Left ventricle myocardium inferior (tissue), 1 donor: ENCODE results near the gene SLIT3. TPM values are rescaled to one million over a fixed set of nuclear protein-coding genes. Genes with fewer than 3 reads are reported as not detected.

Experiments
- DNase-seq: peaks from one replicate; pipeline ENCODE4 v3.0.0-alpha.2; 2020
- H3K27ac ChIP-seq: fragments of 200-600 bp; replicated peaks from 2 replicates; pipeline ENCODE4 v1.8.0; 2021
- H3K27me3 ChIP-seq: fragments of 200-600 bp; 2 replicates; pipeline ENCODE4 v1.8.0; 2021; ENCODE audit warnings: low read depth
- H3K36me3 ChIP-seq: fragments of 200-600 bp; 2 replicates; pipeline ENCODE4 v1.8.0; 2021
- H3K4me1 ChIP-seq: fragments of 200-600 bp; 2 replicates; pipeline ENCODE4 v1.8.0; 2021
- H3K4me3 ChIP-seq: fragments of 200-600 bp; 2 replicates; pipeline ENCODE4 v1.8.0; 2021; ENCODE audit warnings: mild to moderate bottlenecking, moderate library complexity
- H3K9me3 ChIP-seq: fragments of 200-600 bp; replicated peaks from 2 replicates; pipeline ENCODE4 v1.8.0; 2021
- CTCF ChIP-seq: fragments of 200-600 bp; IDR thresholded peaks from 2 replicates; pipeline ENCODE4 v1.8.0; 2021; ENCODE audit warnings: antibody characterized with exemption, mild to moderate bottlenecking, borderline replicate concordance
- intact Hi-C: fragments of 100-400 bp; cut with micrococcal nuclease; formaldehyde crosslinking; loops from one replicate; pipeline ENCODE4 v1.11.0; 2022
- total RNA-seq: library from RNA; stranded (reverse); fragmentation: NEBNext Ultra II Directional; extraction: Animal tissue kit (Norgen Biotek cat#: 25700); gene quantifications from one replicate; pipeline ENCODE4 v1.2.1, GENCODE V29; 2021
- donor health status: DM: no; HTN: yes; CAD: no; lungs with severe emphysema.

Gene SLIT3
- total RNA-seq, 1 donor from 2014 or later, result 22.7 TPM

DNA sequence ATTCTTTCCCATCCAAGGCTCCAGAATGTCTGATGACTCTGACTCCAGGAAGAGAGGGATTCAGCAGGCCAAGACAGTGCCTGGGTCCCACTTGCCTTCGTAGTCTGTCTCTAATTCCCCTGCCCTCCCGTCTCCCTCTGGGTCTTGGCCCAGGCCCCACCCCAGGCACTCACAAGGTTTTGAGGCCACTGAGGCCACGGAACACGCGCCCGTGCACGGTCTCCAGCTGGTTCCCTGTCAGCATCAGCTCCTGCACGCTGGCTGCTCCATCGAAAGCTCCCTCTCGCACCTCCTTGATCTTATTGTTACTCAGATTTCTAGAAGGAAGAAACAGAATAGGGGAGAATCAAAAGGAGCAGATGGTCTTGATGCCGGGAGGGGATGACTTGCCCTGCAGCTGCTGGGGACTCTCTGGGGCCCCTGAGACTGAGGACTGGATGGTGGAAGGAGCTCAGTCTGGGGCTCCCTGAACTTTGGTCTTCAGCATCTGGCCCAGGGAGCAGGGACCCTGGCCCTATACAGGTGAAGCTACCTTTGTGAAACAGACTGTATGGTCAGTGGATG is 547.2 kb downstream of the SLIT3 start:
- H3K4me1 ChIP-seq, result no peaks in the 10 kb centered on the region
- intact Hi-C loops, result no loop called here
- no peaks in the 10 kb centered on the region for H3K9me3 ChIP-seq
- no peaks in the 10 kb centered on the region for H3K36me3 ChIP-seq
- H3K27me3 ChIP-seq, result no peaks in the 10 kb centered on the region
- H3K4me3 ChIP-seq, result no peak overlapping the region
- TF ChIP-seq CTCF, result no peak
- no peak for DNase-seq
- H3K27ac ChIP-seq, result no peak overlapping the region

GRCh38 chr5:168752416-168753190 is 548.3 kb downstream of the SLIT3 start:
- no peak overlapping the region for H3K27ac ChIP-seq
- no peak overlapping the region for H3K4me3 ChIP-seq
- no peak for TF ChIP-seq CTCF
- no peaks in the 10 kb centered on the region for H3K36me3 ChIP-seq
- no peaks in the 10 kb centered on the region for H3K4me1 ChIP-seq
- no peaks in the 10 kb centered on the region for H3K27me3 ChIP-seq
- no peaks in the 10 kb centered on the region for H3K9me3 ChIP-seq
- DNase-seq, result no peak
- intact Hi-C loops, result no loop called here

DNA sequence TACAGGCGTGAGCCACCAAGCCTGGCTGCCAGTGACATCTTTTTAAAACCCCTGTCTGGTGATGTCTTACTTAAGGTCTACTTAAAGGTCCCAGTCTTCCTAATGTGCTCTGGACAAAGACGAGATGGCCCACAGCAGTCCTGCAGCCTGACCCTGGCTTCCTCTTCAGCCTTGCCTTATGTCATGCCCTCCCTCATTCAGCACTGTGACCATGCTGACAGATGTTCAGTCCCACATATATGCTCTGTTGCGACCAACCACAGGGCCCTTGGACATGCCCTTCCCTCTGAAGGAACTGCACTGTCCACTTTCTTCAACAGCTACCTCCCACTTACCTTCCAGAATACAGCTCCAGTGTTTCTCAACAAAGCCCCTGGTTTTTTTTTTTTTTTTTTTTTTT is 548.9 kb downstream of the SLIT3 start:
- Histone ChIP-seq H3K4me3 (no peak overlapping the region), H3K27me3 (no peaks in the 10 kb centered on the region), H3K9me3 (no peaks in the 10 kb centered on the region), H3K27ac (no peak overlapping the region), H3K36me3 (no peaks in the 10 kb centered on the region), H3K4me1 (no peaks in the 10 kb centered on the region)
- DNase-seq, result no peak
- intact Hi-C loops, result no loop called here
- TF ChIP-seq CTCF, result no peak

- H3K4me3 ChIP-seq, result no peak overlapping the region
- intact Hi-C loops, result no loop called here
Observed at GRCh38 chr5:168750926-168751325, 550.0 kb downstream of the SLIT3 start.

GRCh38 chr5:168749391-168750100 is 551.4 kb downstream of the SLIT3 start:
- H3K4me1 ChIP-seq, result no peaks in the 10 kb centered on the region
- H3K9me3 ChIP-seq, result peaks cover 5% of the 10 kb centered on the region
- H3K36me3 ChIP-seq, result no peaks in the 10 kb centered on the region
- no peak for DNase-seq
- no peaks in the 10 kb centered on the region for H3K27me3 ChIP-seq
- H3K27ac ChIP-seq, result no peak overlapping the region
- intact Hi-C loops, result no loop called here
- H3K4me3 ChIP-seq, result no peak overlapping the region
- TF ChIP-seq CTCF, result no peak

More at GRCh38 chr5:168750926-168751325, 550.0 kb downstream of the SLIT3 start:
- Histone ChIP-seq H3K27me3 (no peaks in the 10 kb centered on the region), H3K4me1 (no peaks in the 10 kb centered on the region), H3K27ac (no peak overlapping the region), H3K36me3 (no peaks in the 10 kb centered on the region), H3K9me3 (no peaks in the 10 kb centered on the region)
- TF ChIP-seq CTCF, result no peak
- DNase-seq, result no peak
